22Rv1 (cell line): ENCODE results near the gene SORT1.
"Not testable (repeated sequence)": the region's sequence is repeated elsewhere in the genome, so short reads cannot be mapped to it uniquely, and the experiment has no call there.

ENCODE experiments used
- H3K27ac ChIP-seq: fragments of 450-650 bp; 2 replicates; pipeline ENCODE4 v1.5.1; 2017
- CTCF ChIP-seq: fragments of 450-650 bp; IDR thresholded peaks from 2 replicates; pipeline ENCODE4 v1.5.1; 2017; ENCODE audit warnings: mild to moderate bottlenecking
- ZFX ChIP-seq: fragments of 450-650 bp; IDR thresholded peaks from 2 replicates; pipeline ENCODE4 v1.6.1; 2017; ENCODE audit warnings: antibody characterized with exemption, borderline replicate concordance

SORT1 gene

GRCh38 chr1:109295712-109296415 is 101.9 kb downstream of the SORT1 start:
- TF ChIP-seq ZFX (no peak), CTCF (no peak)

GRCh38 chr1:109294481-109294880 is 103.2 kb downstream of the SORT1 start:
- no peak for TF ChIP-seq CTCF
- TF ChIP-seq ZFX: no peak

More at GRCh38 chr1:109295712-109296415, 101.9 kb downstream of the SORT1 start:
- H3K27ac ChIP-seq: no peak overlapping the region

GRCh38 chr1:109293026-109293425 is 104.7 kb downstream of the SORT1 start:
- no peak for TF ChIP-seq ZFX
- H3K27ac ChIP-seq: no peak overlapping the region

More at GRCh38 chr1:109294481-109294880, 103.2 kb downstream of the SORT1 start:
- no peak overlapping the region for H3K27ac ChIP-seq

- TF ChIP-seq CTCF: no peak
- H3K27ac ChIP-seq: no peak overlapping the region
Observed at GRCh38 chr1:109292364-109292763, 105.4 kb downstream of the SORT1 start.

- TF ChIP-seq CTCF (no peak), ZFX (no peak)
- no peak overlapping the region for H3K27ac ChIP-seq
Observed at GRCh38 chr1:109290998-109291397, 106.7 kb downstream of the SORT1 start.

- no peak overlapping the region for H3K27ac ChIP-seq
- TF ChIP-seq CTCF (no peak), ZFX (no peak)
Observed at GRCh38 chr1:109290137-109290536, 107.6 kb downstream of the SORT1 start.

GRCh38 chr1:109286762-109287161 is 111.0 kb downstream of the SORT1 start:
- not testable (repeated sequence) for H3K27ac ChIP-seq

GRCh38 chr1:109283748-109284600 is 113.7 kb downstream of the SORT1 start:
- TF ChIP-seq CTCF (no peak), ZFX (no peak)
- H3K27ac ChIP-seq: peak overlapping the region; percentile 85
